Inflammatory macrophage treated with lipopolysaccharide for 4 hours (primary cell): ENCODE data around the gene EGLN2.
"Not testable (repeated sequence)": the region's sequence is repeated elsewhere in the genome, so short reads cannot be mapped to it uniquely, and the experiment has no call there.

Experiments used
- DNase-seq: peaks from one replicate; pipeline ENCODE4 v3.0.0-alpha.2; 2020

The EGLN2 gene

DNA sequence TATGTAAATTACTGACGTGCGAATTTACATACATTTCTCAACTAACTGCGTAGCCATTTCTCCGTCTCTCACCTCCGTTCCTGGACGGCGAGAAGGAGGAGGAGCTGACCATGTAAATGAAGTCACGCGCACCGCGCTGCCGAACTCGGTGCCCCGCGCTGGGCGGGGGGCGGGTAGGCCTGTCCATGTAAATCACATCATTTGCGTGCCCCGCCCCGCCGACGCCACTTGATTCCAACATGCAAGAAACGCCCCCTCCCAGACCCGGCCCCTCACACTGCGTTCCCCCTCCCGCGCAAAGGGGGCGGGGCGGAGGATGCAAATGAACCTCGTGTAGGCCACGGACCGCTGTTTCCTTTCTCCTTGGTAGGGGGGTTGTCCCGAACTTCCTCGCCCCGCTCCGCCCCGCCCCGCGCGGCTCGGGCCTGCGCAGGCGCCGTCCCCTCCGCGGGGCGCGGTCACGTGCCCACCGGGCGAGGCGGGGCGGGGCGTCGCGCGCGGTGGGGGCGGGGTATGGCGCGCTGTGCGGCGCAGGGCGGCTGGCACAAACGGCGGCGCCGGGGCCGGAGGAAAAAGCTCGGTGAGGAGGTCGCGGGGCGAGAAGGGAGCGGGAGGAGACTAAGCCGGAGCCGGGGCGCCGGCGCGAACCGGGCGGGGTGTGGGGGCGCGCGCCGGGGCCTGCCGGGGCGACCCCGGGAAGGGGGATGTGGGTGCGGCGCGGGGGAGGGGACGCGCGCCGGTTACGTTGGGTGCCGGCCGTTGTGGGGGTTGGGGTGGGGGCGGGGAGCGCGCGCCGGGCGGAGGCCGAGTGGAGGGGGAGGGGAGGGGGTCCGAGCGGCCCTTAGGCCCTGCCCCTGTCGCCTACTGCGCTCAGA lies at the start of gene EGLN2:
Gene EGLN2 (plus strand): TSS at position 509 of the 875 bp plus-strand sequence. CDS start 1,382 bp downstream, outside the sequence.
- DNase-seq, result peak; percentile 100

DNA sequence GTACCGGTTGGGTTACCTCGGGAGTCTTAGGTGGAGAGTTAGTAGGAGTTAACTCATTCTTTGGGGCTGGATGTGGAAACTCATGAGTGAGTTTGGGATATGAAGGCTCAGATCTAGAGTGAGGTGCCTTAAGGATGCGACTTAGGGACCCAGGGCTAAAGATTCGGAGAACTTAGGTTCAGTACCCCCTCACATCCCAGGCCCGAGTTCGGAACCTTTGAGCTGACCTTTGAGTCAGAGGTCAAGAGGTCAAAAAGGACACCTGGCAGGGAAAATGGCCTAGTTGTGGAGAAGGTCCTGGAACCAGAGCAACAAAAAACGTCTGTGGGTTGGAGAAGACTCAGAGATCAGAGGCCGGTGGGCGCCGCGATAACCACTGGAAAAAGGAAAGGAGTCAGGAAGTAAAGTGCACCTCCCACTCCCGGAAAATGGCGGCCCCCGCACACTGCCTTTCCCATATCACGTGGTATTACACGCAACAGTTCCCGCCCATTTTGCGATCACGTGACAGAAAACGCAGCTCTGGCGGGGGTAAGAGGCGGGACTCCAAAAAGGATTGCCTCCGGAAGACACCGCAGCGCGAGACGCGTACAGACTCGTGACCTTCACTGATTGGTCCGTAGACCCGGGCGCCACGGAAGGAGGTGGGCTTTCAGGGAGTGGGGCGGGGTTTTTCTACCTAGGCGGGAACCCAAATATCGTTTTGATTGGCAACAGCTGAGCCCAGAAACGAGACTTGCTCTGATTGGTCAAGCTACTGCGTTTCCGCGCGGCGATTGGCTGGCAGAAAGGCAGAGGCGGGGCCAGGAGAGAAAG lies 48.7 kb upstream of the EGLN2 start, which contains the start of gene ACTMAP:
Gene ACTMAP (minus strand): TSS at position 420 of the 816 bp plus-strand sequence. CDS start 674 bp downstream, outside the sequence.
- DNase-seq, result peak; percentile 100

DNA sequence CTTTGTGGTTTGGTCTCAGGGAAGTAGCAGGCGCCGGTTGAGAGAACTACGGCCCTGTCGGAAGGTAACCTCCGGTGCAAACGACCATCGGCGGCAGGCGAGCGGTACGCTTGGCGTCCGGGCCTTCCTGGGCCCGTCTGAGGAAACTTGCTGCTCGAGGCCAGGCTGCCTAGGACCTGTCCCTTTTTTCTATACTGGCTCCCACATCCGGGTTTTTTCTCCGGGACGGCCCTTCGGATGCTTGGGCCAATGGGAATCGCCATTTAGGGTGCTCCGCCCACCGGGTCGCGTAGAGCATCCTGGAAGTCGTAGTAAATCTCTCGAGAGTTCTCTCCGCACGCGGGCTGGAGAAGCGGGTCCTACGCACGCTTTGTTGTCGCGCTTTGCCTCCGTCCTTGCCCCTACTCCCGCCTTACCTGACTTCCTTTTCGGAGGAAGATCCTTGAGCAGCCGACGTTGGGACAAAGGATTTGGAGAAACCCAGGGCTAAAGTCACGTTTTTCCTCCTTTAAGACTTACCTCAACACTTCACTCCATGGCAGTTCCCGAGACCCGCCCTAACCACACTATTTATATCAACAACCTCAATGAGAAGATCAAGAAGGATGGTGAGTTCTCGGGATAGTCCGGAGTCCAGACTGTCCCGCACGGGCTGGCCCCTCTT lies 48.0 kb upstream of the EGLN2 start, which contains the start of gene SNRPA:
Gene SNRPA (plus strand): TSS at position 330 of the 664 bp plus-strand sequence. CDS start 206 bp downstream, at position 536.
- DNase-seq, result peak; percentile 99

DNA sequence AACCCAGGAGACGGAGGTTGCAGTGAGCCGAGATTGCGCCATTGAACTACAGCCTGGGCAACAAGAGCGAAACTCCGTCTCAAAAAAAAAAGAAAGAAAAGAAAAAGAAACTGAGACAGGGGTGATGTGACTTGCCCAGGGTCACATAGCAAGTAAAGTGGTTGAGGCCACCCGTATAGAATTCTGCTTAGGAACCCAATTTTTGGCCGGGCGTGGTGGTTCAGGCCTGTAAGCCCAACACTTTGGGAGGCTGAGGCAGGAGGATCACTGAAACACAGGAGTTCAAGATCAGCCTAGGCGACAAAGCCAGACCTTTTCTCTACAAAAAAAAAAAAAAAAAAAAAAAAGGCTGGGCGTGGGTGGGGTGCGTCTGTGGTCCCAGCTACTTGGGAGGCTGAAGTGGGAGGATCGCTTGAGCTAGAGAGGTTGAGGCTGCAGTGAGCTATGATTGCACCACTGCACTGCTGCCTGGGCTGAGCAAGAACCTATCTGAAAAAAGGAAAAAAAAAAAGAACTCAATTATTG lies 46.7 kb upstream of the EGLN2 start:
- peak; percentile 66 for DNase-seq

DNA sequence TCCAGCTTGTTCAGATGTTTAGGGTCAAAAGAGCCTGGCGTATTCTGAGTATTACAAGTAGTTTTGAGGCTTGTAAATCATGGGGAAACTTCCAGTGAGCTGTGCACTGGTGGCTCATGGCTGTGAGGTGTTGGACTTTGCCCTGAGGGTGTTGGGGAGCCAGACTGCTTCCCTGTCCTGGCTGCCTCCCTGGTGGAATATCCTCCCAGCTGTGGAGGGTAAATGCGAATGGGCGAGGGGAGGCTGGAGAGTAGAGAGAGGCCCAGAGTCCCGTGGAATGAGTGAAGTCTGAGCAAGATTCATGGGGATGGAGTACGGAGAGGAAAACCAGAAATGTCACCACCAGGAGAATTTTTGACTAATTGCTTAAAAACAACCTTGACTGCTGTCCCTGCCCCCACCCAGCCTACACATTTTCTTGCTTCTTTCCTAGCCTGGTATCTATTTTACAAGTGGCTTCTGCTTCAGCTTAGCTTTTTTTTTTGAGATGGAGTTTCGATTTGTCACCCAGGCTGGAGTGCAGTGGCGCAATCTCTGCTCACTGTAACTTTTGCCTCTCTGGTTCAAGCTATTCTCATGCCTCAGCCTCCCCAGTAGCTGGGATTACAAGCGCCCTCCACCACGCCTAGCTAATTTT lies 44.3 kb upstream of the EGLN2 start:
- DNase-seq, result peak; percentile 91

DNA sequence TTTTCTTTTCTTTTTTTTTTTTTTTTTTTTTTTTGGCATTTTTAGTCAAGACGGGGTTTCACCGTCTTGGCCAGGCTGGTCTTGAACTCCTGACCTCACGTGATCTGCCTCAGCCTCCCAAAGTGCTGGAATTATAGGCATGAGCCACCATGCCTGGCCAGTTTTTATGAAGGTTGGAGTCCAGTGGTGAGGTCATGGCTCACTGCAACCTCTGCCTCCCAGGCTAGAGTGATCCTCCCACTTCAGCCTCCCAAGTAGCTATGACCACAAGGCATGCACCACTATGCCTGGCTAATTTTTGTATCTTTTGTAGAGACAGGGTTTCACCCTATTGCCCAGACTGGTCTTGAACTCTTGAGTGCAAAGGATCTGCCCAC lies 43.8 kb upstream of the EGLN2 start:
- peak; percentile 19 for DNase-seq

DNA sequence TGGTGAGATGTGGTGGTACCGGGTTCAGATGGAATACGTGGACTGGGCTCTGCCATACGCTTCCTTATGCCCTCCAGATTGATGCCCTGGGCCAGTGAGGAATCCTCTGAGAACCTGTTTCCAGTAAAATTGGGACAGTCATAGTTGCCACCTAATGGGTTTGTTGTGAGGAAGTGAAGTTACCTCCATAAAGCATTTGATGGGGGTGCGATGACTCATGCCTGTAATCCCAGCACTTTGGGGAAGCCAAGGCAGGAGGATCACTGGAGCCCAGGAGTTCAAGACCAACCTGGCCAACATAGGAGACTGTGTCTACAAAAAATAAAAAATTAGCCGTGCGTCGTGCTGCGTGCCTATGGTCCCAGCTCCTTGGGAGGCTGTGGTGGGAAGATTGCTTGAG lies 43.2 kb upstream of the EGLN2 start:
- no peak for DNase-seq

DNA sequence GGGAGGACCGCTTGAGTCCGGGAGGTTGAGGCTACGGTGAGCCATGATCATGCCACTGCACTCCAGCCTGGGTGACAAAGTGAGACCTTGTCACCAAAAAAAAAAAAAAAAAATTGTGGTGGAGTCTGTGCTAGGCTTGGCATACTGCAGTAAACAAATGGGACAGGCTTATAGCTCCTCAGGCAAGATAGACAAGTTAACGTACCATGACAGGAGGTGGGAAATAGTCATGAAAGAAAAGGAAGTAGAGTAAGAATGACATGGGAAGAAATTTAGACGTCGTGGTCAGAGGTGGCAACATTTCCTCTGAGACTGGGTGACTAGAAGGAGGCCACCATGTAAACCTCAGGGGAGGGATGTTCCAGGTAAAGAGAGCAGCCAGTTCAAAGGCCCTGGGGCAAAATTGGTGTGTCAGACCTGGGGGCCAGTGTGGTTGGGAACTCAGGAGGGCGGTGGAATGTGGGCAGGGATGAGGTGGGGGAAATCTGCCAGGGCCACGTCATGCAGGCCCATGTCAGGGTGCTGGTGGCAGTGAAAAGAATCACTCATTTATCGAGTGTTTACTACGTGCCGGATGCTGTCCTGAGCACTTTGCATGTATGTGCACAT lies 42.4 kb upstream of the EGLN2 start:
- DNase-seq, result no peak

DNA sequence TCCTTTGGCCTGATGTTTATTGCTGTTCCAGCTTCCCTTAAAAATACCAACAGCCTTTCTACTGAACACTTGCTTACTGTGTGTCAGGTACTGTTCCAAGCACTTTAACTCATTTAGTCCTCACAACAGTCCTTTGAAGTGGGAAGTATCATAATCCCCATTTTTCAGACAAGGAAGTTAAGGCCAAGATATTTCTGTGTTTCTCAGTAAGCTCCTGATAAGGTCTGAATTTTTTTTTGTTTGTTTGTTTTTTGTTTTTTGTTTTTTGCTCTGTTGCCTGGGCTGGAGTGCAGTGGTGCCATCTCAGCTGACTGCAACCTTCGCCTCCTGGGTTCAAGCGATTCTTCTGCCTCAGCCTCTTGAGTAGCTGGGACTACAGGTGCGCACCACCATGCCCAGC lies 40.5 kb upstream of the EGLN2 start:
- DNase-seq, result no peak

DNA sequence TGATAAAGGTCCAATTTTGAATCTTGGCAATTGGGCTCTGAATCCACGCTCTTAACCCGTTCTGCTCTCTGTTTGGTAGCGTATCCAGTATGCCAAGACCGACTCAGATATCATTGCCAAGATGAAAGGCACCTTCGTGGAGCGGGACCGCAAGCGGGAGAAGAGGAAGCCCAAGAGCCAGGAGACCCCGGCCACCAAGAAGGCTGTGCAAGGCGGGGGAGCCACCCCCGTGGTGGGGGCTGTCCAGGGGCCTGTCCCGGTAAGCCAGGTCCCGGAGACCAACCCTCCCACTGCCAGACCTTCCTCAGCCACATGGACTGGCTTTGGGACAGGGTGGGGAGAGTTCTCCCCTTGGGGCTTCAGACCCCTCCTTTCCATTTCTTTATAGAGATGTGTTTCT lies 39.6 kb upstream of the EGLN2 start:
- no peak for DNase-seq

DNA sequence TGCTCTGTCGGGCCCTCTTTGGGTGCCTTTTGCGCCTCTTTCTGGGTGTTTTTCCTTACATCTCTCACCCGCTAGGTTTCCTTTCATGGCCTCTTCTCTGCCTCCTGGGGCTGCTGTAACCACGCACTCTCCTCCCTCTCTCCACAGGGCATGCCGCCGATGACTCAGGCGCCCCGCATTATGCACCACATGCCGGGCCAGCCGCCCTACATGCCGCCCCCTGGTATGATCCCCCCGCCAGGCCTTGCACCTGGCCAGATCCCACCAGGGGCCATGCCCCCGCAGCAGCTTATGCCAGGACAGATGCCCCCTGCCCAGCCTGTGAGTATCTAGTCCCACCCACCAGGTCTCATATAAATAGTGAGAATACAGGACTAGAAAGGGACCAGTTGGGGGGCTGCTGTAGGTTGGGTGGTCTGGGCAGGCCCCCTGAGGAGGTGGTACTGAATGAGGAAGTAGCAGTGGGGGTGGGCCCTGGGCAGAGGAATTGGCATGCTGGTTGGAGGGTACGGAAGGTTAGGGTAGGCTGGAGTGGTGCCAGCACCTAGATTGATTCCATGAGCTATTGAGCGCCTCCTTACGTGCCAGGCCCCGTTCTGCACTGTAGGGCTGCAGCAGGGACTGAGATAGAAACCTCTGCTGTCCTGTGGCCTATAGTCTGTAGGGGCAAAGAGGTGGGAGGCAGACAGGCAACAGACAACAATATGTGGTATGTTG lies 36.1 kb upstream of the EGLN2 start:
- no peak for DNase-seq

DNA sequence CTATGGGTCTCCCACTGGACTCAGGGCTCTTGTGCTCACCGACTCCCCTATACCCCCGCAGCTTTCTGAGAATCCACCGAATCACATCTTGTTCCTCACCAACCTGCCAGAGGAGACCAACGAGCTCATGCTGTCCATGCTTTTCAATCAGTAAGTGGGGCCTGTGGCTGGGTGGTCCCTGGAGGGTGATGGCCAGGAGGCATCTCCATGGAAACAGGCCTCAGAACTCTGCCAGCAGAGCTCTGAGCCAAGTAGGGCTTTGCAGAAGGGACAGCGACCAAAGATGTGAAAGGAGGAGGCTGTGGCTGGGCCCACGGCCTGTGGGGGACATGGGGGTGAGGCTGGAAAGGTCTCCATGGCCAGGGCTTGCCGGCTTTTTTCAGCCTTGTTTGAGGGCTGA lies 35.5 kb upstream of the EGLN2 start:
- DNase-seq, result no peak

DNA sequence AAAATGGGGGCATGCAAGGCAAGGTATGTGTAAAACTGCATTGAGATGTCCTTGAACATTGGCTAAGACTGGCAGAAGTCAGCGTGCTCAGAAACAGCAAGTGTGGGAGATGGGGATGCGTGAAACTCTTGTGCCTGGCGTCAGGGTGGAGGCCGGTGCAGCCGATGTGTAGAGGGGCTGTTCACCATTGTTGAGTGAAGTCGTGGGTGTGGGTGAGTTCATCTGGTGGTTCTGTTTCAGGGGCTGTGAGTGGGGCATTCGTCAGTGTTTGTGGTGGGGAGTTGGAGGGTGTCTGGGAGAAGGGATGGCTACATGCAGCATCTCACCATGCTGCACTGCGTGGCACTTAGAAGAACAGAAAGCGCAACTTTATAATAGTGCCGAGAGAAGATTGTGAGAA lies 35.0 kb upstream of the EGLN2 start:
- no peak for DNase-seq

DNA sequence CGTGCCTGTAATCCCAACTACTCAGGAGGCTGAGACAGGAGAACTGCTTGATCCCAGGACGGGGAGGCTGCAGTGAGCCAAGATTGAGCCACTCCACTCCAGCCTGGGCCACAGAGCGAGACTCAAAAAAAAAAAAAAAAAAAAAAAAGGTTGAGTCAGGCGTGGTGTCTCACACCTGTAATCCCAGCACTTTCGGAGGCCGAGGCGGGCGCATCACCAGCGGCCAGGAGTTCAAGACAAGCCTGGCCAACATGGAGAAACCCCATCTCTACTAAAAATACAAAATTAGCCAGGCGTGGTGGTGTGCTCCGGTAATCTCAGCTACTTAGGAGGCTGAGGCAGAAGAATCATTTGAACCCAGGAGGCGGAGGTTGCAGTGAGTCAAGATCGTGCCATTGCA lies 32.6 kb upstream of the EGLN2 start:
- DNase-seq, result not testable (repeated sequence)

DNA sequence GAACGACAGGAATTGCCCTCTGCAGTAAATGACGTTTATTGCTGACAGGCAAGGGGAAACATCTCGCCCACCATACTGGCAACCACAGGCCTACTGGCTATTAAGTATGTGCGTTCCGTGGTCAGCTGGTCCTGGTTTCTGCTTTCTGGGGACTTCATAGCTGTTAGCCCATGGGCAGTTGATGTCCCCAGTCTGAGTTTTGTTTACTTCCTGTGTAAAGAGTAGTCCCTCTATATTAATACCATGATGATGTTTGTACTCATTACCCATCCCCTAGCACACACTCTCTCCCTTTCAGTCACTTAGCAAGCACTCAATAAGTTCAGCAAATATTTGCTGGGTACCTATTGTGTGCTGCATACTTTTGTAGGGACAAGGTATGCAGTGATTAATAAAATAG lies 30.1 kb upstream of the EGLN2 start:
- DNase-seq, result peak; percentile 47

DNA sequence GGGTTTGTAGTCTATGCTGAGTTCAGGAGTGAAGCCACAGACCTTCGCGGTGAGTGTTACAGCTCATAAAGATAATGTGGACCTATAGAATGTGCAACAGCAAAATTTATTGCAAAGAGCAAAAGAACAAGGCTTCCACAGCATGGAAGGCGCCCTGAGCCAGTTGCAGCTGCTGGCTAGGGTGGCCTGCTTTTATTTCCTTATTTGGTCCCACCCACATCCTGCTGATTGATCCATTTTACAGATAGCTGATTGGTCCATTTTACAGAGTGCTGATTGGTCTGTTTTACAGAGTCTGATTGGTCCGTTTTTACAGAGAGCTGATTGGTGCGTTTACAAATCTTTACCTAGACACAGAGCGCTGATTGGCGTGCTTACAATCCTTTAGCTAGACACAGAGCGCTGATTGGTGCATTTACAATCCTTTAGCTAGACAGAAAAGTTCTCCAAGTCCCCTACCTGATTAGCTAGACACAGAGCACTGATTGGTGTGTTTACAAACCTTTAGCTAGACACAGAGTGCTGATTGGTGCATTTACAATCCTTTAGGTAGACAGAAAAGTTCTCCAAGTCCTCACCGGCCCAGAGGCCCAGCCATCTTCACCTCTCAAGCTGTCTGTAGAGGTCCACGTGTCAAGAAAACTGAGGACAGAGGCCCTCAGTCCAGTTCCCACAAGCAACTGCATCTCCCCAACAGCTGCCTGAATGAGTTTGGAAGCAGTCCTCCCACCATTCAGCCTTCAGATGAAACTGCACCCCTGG lies 27.7 kb upstream of the EGLN2 start:
- DNase-seq, result not testable (repeated sequence)

DNA sequence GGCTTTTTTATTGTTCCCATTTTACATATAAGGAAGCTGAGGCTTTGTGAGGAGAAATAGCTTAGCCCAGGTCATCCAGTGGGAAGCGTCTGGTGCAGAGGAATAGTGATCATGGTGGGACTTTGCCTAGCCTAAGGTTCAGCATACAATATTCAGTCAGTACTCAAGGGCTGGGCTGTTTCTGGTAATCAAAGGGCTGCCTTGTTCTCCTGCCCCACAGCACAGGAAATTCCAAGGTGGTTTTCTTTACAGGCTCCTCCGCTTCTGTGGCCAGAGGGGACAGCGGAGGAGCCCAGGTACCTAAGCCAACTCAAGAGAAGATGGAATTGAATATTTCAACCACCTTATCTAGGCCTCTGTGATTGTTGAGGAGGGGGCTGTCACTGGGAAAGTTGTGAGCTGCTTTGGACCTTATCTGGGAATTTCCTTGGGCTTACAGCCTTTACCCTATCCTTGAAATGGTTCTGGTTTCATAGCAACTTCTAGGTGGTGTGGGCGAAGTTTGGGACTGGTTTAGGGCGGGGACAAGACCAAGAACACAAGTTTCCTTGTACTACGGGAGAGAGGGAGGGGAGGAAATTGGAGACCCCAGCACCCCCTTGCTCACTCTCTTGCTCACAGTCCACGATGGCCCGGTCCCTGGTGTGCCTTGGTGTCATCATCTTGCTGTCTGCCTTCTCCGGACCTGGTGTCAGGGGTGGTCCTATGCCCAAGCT lies 23.9 kb upstream of the EGLN2 start, which contains the start of gene MIA:
Gene MIA (plus strand): TSS at position 606 of the 716 bp plus-strand sequence. CDS start 22 bp downstream, at position 628.
- no peak for DNase-seq

DNA sequence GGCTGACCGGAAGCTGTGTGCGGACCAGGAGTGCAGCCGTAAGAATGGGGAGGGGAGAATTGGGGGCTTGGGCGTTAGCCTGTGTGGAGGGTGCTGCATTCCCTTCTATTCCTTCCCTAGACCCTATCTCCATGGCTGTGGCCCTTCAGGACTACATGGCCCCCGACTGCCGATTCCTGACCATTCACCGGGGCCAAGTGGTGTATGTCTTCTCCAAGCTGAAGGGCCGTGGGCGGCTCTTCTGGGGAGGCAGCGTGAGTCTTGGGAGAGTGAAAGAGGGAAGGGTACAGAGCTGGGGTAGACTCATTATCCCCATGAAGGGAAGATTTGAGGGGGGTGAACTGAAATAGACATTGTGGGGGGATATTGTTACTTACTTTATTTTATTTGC lies 23.4 kb upstream of the EGLN2 start:
- DNase-seq, result no peak

DNA sequence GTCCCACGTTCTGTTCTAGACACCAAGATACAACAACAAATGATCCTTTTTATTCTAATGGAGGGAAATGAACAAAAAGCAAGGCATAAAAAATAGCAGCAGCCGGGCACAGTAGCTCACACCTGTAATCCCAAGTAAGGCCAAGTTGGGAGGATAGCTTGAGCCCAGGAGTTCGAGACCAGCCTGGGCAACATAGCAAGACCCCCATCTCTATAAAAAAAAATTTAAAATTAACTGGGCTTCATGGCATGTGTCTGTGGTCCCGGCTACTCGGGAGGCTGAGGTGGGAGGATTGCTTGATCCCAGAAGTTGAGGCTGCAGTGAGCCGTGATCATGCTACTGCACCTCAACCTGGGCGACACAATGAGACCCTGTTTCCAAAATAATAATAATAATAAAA lies 22.6 kb upstream of the EGLN2 start:
- DNase-seq, result no peak
